SU-DHL-6 (cell line): Measurements from ENCODE around the gene C17orf107.
A peak's percentile ranks its signal among the peaks of the same experiment; 100 is the strongest.
"Not testable (repeated sequence)": the region's sequence is repeated elsewhere in the genome, so short reads cannot be mapped to it uniquely, and the experiment has no call there.

Experiments used
- H2AFZ ChIP-seq: fragments of 200-600 bp; sonication (generic); 2 replicates; pipeline ENCODE4 v1.6.1; 2014; ENCODE audit warnings: low read depth, mild to moderate bottlenecking, moderate library complexity, mixed read lengths, antibody characterized with exemption, low read length; ENCODE audit not compliant: severe bottlenecking
- H3F3A ChIP-seq: fragments of 200-600 bp; shearing (Covaris generic); 2 replicates; pipeline ENCODE4 v1.6.0; 2016; ENCODE audit warnings: antibody characterized with exemption, mild to moderate bottlenecking; ENCODE audit not compliant: insufficient read depth
- H3K27ac ChIP-seq: fragments of 200-600 bp; sonication (generic); 2 replicates; pipeline ENCODE4 v1.5.1; 2016; ENCODE audit warnings: low read depth, mild to moderate bottlenecking, low read length, moderate library complexity, mixed read lengths
- H3K27me3 ChIP-seq: fragments of 200-600 bp; sonication (generic), shearing (Covaris generic); 2 replicates; pipeline ENCODE4 v1.6.0; 2014; ENCODE audit warnings: mild to moderate bottlenecking, low read length
- H3K36me3 ChIP-seq: fragments of 200-600 bp; sonication (generic); 2 replicates; pipeline ENCODE4 v1.6.1; 2014; ENCODE audit warnings: mild to moderate bottlenecking, low read length, mixed read lengths
- H3K4me2 ChIP-seq: fragments of 300-600, 200-600 bp; shearing (Covaris generic), sonication (generic); 2 replicates; pipeline ENCODE4 v1.6.0; 2014; ENCODE audit warnings: low read length, low read depth, mild to moderate bottlenecking; ENCODE audit not compliant: poor library complexity, severe bottlenecking
- H3K4me3 ChIP-seq: fragments of 200-600 bp; sonication (generic); 2 replicates; pipeline ENCODE4 v1.5.1; 2014; ENCODE audit warnings: antibody characterized with exemption, low read length, mild to moderate bottlenecking, mixed read lengths; ENCODE audit not compliant: insufficient read depth, poor library complexity, severe bottlenecking
- H3K79me2 ChIP-seq: fragments of 200-600 bp; sonication (generic); 2 replicates; pipeline ENCODE4 v1.6.1; 2014; ENCODE audit warnings: mild to moderate bottlenecking, low read length, moderate library complexity; ENCODE audit not compliant: insufficient read depth
- H3K9ac ChIP-seq: fragments of 200-600 bp; sonication (generic); 2 replicates; pipeline ENCODE4 v1.7.0; 2014; ENCODE audit warnings: mild to moderate bottlenecking, low read length
- H3K9me2 ChIP-seq: fragments of 200-600 bp; sonication (generic); replicated peaks from 2 replicates; pipeline ENCODE4 v1.6.1; 2014; ENCODE audit warnings: low read length; ENCODE audit not compliant: insufficient read depth
- H3K9me3 ChIP-seq: fragments of 200-600 bp; sonication (generic); 2 replicates; pipeline ENCODE4 v1.6.1; 2014; ENCODE audit warnings: low read length, mixed read lengths; ENCODE audit not compliant: insufficient read depth
- H4K20me1 ChIP-seq: fragments of 200-600 bp; sonication (generic); 2 replicates; pipeline ENCODE4 v1.6.1; 2014; ENCODE audit warnings: low read depth, mild to moderate bottlenecking, antibody characterized with exemption, low read length, moderate library complexity, mixed read lengths
- CTCF ChIP-seq: fragments of 200-600 bp; sonication (generic); IDR thresholded peaks from one replicate; pipeline ENCODE4 v1.5.1; 2017; ENCODE audit warnings: antibody characterized with exemption, mild to moderate bottlenecking, low read length, moderate library complexity; ENCODE audit not compliant: insufficient read depth, poor library complexity, severe bottlenecking
- EZH2phosphoT487 ChIP-seq: fragments of 200-600 bp; sonication (generic), shearing (Covaris generic); conservative IDR thresholded peaks from 2 replicates; pipeline ENCODE4 v1.6.1; 2018; ENCODE audit warnings: mild to moderate bottlenecking, antibody characterized with exemption, low read length, moderate library complexity, mixed read lengths

C17orf107 gene

GRCh38 chr17:4908711-4909496, 9.6 kb downstream of the C17orf107 start:
- no peak overlapping the region for H2AFZ ChIP-seq
- H3K36me3 ChIP-seq: no peaks in the 10 kb centered on the region
- TF ChIP-seq EZH2phosphoT487 (no peak), CTCF (peak; percentile 32)
- no peaks in the 10 kb centered on the region for H3F3A ChIP-seq
- H3K4me3 ChIP-seq: no peak overlapping the region
- H3K9me3 ChIP-seq: no peaks in the 10 kb centered on the region
- no peak overlapping the region for H3K27ac ChIP-seq
- H4K20me1 ChIP-seq: no peaks in the 10 kb centered on the region
- H3K79me2 ChIP-seq: no peaks in the 10 kb centered on the region
- no peak overlapping the region for H3K4me2 ChIP-seq
- no peaks in the 10 kb centered on the region for H3K9me2 ChIP-seq
- no peak overlapping the region for H3K9ac ChIP-seq
- H3K27me3 ChIP-seq: no peaks in the 10 kb centered on the region

- no peaks in the 10 kb centered on the region for H4K20me1 ChIP-seq
- no peak overlapping the region for H2AFZ ChIP-seq
- TF ChIP-seq EZH2phosphoT487: no peak
- no peak for TF ChIP-seq CTCF
- no peak overlapping the region for H3K4me3 ChIP-seq
- H3K27ac ChIP-seq: no peak overlapping the region
- H3K4me2 ChIP-seq: no peak overlapping the region
- no peak overlapping the region for H3K9ac ChIP-seq
- no peaks in the 10 kb centered on the region for H3F3A ChIP-seq
- H3K79me2 ChIP-seq: no peaks in the 10 kb centered on the region
- H3K9me2 ChIP-seq: no peaks in the 10 kb centered on the region
- H3K36me3 ChIP-seq: no peaks in the 10 kb centered on the region
- no peaks in the 10 kb centered on the region for H3K9me3 ChIP-seq
- no peaks in the 10 kb centered on the region for H3K27me3 ChIP-seq
Measured at GRCh38 chr17:4913994-4914393, 14.7 kb downstream of the C17orf107 start.

GRCh38 chr17:4914551-4914950, 15.2 kb downstream of the C17orf107 start:
- H3F3A ChIP-seq, H3K4me3 ChIP-seq, H3K27ac ChIP-seq, H3K79me2 ChIP-seq, H4K20me1 ChIP-seq, H2AFZ ChIP-seq, H3K9me3 ChIP-seq, H3K4me2 ChIP-seq, H3K9me2 ChIP-seq, H3K36me3 ChIP-seq, H3K9ac ChIP-seq, H3K27me3 ChIP-seq: not testable (repeated sequence)

GRCh38 chr17:4919511-4920047, 20.2 kb downstream of the C17orf107 start:
- Histone ChIP-seq H3F3A (no peaks in the 10 kb centered on the region), H3K9me2 (no peaks in the 10 kb centered on the region), H2AFZ (no peak overlapping the region), H3K27me3 (no peaks in the 10 kb centered on the region), H3K79me2 (no peaks in the 10 kb centered on the region), H3K9ac (no peak overlapping the region), H3K4me2 (no peak overlapping the region), H3K9me3 (no peaks in the 10 kb centered on the region), H4K20me1 (no peaks in the 10 kb centered on the region), H3K27ac (no peak overlapping the region), H3K36me3 (no peaks in the 10 kb centered on the region), H3K4me3 (no peak overlapping the region)
- no peak for TF ChIP-seq EZH2phosphoT487
- no peak for TF ChIP-seq CTCF
